Measurements from ENCODE around the gene LMF2.
A peak's percentile ranks its signal among the peaks of the same experiment; 100 is the strongest.
"Not testable (repeated sequence)": the region's sequence is repeated elsewhere in the genome, so short reads cannot be mapped to it uniquely, and the experiment has no call there.

LMF2 gene

GRCh38 chr22:50522806-50523438 is 15.4 kb upstream of the LMF2 start:
- no peak for DNase-seq

- no peak for DNase-seq
Measured at GRCh38 chr22:50522208-50522805, 14.8 kb upstream of the LMF2 start.

DNA sequence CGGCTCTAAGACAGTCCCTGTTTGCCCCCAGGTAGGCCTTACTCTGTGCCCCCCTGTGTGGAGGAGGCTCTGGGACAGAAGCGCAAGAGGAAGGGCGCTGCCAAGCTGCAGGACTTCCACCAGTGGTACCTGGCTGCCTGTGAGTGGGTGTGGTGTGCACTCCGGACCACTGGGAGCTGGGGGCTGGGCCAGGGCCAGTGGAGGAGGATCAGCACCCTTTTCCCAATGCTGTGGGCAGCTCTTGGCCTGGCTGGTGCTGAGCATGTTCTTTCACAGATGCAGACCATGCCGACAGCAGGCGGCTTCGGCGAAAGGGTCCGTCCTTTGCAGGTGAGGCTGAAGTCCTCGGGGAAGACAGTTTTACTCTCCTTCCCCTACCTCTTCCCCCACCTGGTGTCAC is 14.2 kb upstream of the LMF2 start:
- DNase-seq: no peak

- DNase-seq: no peak
Measured at GRCh38 chr22:50520826-50521453, 13.4 kb upstream of the LMF2 start.

- not testable (repeated sequence) for DNase-seq
Measured at GRCh38 chr22:50520184-50520583, 12.7 kb upstream of the LMF2 start.

DNA sequence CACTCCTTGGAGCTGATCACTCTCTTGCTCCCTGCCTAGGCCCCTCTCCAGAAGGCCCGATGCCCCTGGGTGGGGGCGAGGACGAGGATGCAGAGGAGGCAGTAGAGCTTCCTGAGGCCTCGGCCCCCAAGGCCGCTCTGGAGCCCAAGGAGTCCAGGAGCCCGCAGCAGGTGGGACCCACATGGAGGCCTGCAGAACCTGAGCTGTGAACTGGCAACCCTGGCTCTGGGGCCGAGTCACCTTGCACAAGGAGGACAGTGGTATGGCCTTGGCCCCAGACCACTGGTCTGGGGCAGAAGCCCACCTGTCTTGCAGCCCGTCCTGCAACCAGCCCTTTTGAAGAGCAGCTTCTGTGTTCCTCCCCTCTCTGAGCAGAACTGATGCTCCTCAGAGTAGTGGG is 11.6 kb upstream of the LMF2 start:
- DNase-seq: no peak

GRCh38 chr22:50518606-50519005 is 11.1 kb upstream of the LMF2 start:
- no peak for DNase-seq

DNA sequence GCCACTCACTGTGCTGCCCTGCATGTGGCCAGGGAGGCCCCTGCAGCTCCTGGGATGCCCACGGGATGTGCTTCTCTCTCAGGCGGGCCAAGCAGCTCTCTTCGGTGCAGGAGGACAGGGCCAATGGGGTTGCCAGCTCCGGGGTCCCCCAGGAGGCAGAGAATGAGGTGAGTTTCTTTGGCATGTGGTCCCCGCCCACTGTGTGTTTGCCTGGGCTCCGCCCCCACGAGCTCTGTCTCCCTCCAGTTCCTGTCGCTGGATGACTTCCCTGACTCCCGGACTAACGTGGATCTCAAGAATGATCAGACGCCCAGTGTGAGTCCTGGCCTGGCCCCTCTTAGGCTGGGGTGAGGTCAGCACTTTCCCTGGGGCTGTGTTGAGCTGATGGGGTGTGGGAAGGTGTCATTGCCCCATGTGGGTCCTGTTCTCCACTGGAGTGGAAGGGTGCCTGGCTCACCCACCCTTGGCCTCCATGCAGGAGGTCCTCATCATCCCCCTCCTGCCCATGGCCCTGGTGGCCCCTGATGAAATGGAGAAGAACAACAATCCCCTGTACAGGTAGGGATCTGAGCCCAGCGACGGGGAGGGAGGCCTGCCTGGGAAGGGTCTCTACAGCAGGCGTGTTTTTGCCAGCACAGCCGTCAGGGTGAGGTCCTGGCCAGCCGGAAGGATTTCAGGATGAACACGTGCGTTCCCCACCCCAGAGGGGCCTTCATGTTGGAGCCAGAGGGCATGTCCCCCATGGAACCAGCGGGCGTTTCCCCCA is 10.2 kb upstream of the LMF2 start:
- no peak for DNase-seq

DNA sequence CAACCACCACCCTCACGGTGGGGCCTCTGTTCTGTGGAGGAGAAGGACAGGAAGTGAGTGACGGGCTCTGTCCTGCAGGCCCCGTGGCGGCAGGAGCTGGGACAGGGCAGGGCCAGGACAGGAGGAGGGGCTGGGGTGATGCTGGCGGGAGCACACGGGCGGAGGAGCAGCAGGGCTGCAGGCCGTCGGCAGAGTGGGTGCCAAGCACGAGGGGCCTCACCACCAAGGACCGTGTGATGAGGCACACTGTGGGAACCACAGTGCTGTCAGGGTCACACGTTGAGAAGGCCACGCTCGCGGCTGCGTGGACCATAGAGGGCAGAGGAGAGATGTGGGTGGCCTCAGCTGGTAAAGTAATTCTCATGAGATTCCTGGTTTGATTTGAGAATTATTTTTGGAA is 9.4 kb upstream of the LMF2 start:
- no peak for DNase-seq

DNA sequence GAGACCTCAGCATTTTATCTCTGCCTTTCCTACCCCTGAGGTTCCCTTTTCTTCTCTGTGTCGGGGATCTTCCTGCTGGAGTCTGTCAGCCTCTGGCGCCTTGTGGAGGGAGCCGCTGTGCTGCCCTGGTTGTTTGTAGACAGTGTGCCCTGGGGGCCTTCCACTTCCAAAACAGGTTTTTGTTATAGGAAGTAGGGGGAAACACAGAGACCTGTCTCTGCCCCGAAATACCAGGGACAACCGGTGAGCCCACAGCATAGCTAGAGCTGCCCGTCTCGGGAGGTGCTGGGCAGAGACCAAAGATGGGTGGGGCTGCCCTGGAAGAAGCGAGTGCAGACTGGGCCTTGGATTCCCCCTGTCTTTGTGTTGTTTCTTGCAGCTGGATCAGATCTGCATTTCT is 8.6 kb upstream of the LMF2 start:
- no peak for DNase-seq

GRCh38 chr22:50513175-50513574 is 5.7 kb upstream of the LMF2 start:
- DNase-seq: no peak

DNA sequence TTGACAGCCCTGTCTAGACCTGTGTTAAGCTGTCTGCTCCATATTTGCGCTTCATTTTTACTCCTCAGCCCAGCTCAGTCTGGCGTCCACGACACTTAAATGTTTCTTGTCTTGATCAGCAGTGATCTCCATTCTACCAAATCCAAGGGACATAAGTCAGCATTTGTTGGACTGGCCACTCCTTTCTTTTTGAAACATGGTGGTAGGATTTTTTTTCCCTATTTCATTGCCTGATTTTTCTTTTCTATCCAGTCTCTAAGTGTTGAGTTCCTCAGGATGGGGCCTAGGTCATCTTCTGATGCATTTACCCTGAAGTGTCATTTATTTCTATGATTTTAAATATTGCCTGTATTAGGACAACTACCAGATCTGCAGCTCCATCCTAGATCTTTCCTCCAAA is 1.4 kb upstream of the LMF2 start:
- no peak for DNase-seq

GRCh38 chr22:50507991-50508884 is 736 bp upstream of the LMF2 start, which contains the start of gene NCAPH2:
Gene NCAPH2 (plus strand): TSS chr22:50508224. CDS start chr22:50508338, 114 bp downstream.
- peak; percentile 99 for DNase-seq

DNA sequence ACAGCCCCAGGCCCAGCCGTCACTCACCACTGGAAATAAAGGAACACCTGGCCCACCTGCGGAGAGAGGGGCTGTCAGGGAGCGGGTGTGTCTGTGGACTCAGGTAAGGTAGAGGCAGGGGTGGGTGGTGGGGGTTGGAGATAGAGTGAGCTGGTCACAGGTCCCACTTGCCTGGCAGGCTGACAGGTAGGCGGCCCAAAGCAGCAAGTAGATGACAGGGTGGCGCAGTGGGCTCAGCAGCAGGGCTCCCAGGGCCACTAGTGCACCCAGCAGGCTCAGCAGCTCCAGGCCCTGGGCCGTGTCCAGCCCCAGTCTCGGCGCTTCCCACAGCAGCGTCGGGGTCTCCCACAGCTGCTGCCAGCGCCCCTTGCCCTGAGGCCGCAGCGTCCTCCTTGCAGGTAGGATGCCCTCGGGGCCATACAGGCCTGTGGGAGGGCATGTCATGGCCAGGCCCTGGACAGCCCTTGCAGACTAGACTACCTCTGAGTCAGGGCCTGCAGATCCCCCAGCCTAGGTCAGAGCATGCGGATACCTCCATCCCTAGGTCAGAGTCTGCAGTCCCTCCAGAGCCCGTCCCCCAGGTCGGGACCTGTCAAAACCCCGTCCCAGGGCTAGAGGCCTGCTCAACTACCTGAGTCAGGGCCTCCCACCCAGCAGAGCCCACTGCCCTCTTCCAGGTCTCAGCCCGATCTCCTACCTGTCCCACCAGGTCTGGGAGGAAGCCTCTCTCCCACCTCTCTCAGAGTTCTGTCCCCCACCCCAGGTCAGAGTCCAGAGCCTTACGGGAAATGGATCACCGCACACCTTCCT is 686 bp downstream of the LMF2 start:
- no peak for DNase-seq

DNA sequence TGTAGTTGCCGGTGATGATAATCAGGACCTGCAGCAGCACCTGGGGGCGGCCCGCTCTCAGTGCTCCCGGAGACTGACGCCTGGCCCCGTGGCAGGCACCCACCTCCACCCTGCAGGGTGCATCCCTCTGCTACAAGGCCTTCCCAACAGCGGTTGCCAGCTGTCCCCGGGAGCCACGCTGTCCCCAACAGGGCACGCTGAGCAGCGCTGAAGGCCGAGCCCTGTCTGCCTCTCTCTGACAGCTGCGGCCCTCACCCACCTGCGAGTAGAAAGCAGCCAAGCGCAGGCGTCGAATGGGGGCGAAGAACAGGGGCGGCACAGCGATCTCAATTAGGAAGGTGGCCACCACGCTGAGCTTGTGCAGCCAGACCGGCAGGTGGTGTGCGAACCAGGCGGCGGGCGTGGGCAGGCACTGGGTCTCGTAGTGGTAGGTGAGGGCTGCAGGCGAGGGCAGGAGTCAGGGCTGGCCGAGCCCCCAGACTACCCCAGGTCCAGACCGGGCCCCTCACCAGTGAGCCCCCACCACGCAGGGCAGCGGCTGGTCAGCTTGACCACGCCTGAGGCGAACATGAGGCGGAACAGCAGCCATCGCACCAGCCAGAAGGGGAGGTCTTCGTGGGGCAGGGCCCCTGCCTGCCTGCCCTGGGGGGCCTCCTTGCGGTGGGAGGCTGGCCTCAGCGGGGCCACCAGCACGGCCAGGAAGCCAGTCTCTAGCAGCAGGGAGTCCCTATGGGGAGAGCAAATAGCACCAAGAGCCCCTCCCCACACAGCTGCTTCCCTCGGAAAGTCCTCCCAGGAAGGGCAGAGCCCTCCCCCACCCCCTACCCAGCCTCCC is 1.5 kb downstream of the LMF2 start:
- DNase-seq: no peak

- no peak for DNase-seq
Measured at GRCh38 chr22:50505276-50505775, 2.2 kb downstream of the LMF2 start.

DNA sequence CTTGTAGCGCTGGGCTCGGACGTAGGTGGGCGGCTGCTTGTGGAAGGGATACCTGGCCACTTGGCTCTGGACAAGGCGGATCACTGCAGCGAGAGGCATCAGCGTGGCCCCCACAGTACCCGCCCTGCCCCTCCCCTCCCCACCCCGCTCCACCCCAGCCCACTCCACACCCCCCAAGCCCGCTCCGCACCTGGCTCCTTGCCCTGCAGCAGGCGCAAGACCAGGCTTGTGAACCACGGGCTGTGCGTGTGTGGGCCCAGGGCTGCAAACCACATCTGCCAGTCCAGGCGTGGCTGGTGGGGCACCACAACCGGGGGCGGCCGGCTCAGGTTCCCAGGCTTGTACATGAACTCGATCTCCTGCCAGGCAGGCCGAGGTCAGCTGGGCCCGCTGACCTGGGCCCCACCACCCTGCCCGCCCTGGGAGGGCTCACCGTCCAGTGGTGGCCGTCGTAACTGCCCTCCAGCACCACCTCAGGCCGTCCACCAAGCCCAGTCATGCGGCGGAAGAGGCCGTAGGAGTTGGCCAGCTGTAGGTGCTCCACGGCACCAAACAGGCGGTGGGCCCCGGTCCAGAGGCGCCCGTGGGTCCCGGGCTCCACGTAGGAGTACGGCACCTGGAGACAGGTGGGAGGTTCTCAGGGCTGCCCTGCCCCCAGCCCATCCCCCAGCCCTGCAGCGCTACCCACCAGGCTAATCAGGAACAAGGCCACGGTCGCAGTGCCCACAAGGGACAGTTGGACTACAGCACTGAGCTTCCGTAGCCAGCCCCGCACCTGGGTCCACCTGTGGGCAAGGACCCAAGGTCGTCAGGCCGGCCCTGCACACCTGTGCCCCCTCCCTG is 2.9 kb downstream of the LMF2 start:
- DNase-seq: peak; percentile 28

DNA sequence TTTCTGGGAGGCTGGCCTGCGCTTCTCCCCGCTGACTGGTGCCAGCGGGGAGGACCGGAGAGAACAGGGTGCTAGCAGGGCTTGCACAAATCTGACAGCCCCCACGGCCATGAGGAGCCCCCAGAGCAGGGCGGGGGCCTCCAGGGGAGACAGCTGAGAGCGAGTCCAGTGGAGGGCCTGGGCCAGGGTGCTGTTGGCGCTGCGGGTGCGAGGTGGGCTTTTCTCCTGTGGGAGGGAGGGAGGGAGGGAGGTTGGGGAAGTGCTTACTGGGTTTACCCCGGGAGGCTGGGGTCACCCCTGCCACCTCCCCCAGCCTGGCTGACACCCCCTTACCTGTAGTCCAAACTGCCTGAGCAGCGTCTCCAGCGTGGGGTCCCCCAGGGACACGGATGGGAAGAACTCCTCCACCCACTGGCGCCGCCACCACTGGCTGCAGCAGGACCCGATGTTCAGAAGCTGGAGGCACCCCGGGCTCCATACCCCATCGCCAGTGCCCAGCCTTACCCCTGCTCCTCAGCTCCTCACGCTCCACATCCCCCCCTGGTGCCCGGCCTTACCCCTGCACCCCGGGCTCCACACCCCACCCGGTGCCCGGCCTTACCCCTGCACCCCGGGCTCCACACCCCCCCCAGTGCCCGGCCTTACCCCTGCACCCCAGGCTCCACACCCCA is 3.9 kb downstream of the LMF2 start:
- DNase-seq: peak; percentile 20
